IMR-90 (cell line): ENCODE results near the gene HRH2. TPM values are rescaled to one million over a fixed set of nuclear protein-coding genes. Genes with fewer than 3 reads are reported as not detected.

ENCODE experiments used
- ATAC-seq: fragments of 200-7000 bp; cut with Tn5 transposase; 2 replicates; pipeline ENCODE4 v1.9.1; 2020; ENCODE audit warnings: low read depth, mild to moderate bottlenecking, moderate library complexity
- BruUV-seq: library from RNA; stranded (reverse); fragments of 400-500 nt; replicated peaks from 2 replicates; lab custom pipeline; 2021; lab: Mats Ljungman, UMichigan
- CTCF ChIA-PET: fragments of 300-600 bp; formaldehyde crosslinking; extraction: SDS; loops from one replicate; lab custom pipeline; 2021; ENCODE audit warnings: antibody characterized with exemption; lab: Yijun Ruan, JAX
- POLR2A ChIA-PET: fragments of 300-600 bp; sonication (Branson Sonifier 250); formaldehyde crosslinking; loops from one replicate; lab custom pipeline; 2022; ENCODE audit warnings: antibody characterized with exemption; ENCODE audit not compliant: unreplicated experiment; lab: Charles Lee
- DNase-seq: peaks from one replicate; pipeline ENCODE4 v3.0.0; 2013
- H2AFZ ChIP-seq: replicated peaks from 2 replicates; pipeline ENCODE3; 2013; ENCODE audit warnings: low read length, mild to moderate bottlenecking; ENCODE audit not compliant: poor library complexity
- H2AK5ac ChIP-seq: 2 replicates; pipeline ENCODE4 v1.6.1; 2013; ENCODE audit warnings: low read depth, low read length, inconsistent platforms
- H2AK9ac ChIP-seq: replicated peaks from 2 replicates; pipeline ENCODE3; 2013; ENCODE audit warnings: mild to moderate bottlenecking, low read depth, low read length, moderate library complexity; ENCODE audit not compliant: poor library complexity
- H2BK120ac ChIP-seq: 2 replicates; pipeline ENCODE4 v1.6.1; 2013; ENCODE audit warnings: low read depth, low read length, inconsistent platforms
- H2BK15ac ChIP-seq: 3 replicates; pipeline ENCODE4 v1.6.1; 2013; ENCODE audit warnings: low read depth, low read length, inconsistent platforms
- H2BK20ac ChIP-seq: 2 replicates; pipeline ENCODE4 v1.6.1; 2013; ENCODE audit warnings: low read depth, mild to moderate bottlenecking, inconsistent platforms, low read length, moderate library complexity
- H2BK5ac ChIP-seq: 2 replicates; pipeline ENCODE4 v1.6.1; 2013; ENCODE audit warnings: mild to moderate bottlenecking, low read depth, low read length, inconsistent platforms; ENCODE audit not compliant: poor library complexity, severe bottlenecking
- H3K14ac ChIP-seq: replicated peaks from 2 replicates; pipeline ENCODE4 v1.6.1; 2013; ENCODE audit warnings: low read depth, low read length, inconsistent platforms
- H3K18ac ChIP-seq: 2 replicates; pipeline ENCODE4 v1.6.1; 2013; ENCODE audit warnings: low read depth, low read length, control low read depth
- H3K23ac ChIP-seq: 2 replicates; pipeline ENCODE4 v1.6.1; 2013; ENCODE audit warnings: low read depth, low read length, inconsistent platforms
- H3K27ac ChIP-seq: 2 replicates; pipeline ENCODE4 v1.5.1; 2013; ENCODE audit warnings: mild to moderate bottlenecking, control low read depth, low read length; ENCODE audit not compliant: insufficient read depth
- H3K27me3 ChIP-seq: 2 replicates; pipeline ENCODE4 v1.6.1; 2013; ENCODE audit warnings: low read length; ENCODE audit not compliant: control insufficient read depth, insufficient read depth
- H3K36me3 ChIP-seq: 2 replicates; pipeline ENCODE4 v1.6.1; 2013; ENCODE audit warnings: low read length, mixed read lengths; ENCODE audit not compliant: control insufficient read depth, insufficient read depth
- H3K4ac ChIP-seq: 2 replicates; pipeline ENCODE4 v1.6.1; 2013; ENCODE audit warnings: low read depth, low read length, inconsistent platforms
- H3K4me1 ChIP-seq: 2 replicates; pipeline ENCODE4 v1.6.1; 2013; ENCODE audit warnings: low read length, mixed read lengths; ENCODE audit not compliant: control insufficient read depth, insufficient read depth
- H3K4me2 ChIP-seq: 2 replicates; pipeline ENCODE4 v1.6.1; 2013; ENCODE audit warnings: low read depth, mild to moderate bottlenecking, control low read depth, low read length, moderate library complexity
- H3K4me3 ChIP-seq: 2 replicates; pipeline ENCODE4 v1.5.1; 2013; ENCODE audit warnings: low read depth, mild to moderate bottlenecking, control low read depth, low read length, moderate library complexity; ENCODE audit not compliant: insufficient read depth
- H3K56ac ChIP-seq: 2 replicates; pipeline ENCODE4 v1.6.1; 2013; ENCODE audit warnings: low read length, inconsistent platforms; ENCODE audit not compliant: insufficient read depth; ENCODE audit errors: extremely low read depth
- H3K79me1 ChIP-seq, 2 experiments: 2 replicates each; pipeline ENCODE4 v1.6.1; 2013; ENCODE audit warnings: low read length in 2 of 2, inconsistent platforms in 1 of 2, low read depth in 1 of 2
- H3K9ac ChIP-seq: 2 replicates; pipeline ENCODE4 v1.6.1; 2013; ENCODE audit warnings: low read depth, low read length, control low read depth
- H3K9me1 ChIP-seq: 2 replicates; pipeline ENCODE4 v1.6.1; 2013; ENCODE audit warnings: low read length, inconsistent platforms; ENCODE audit not compliant: insufficient read depth
- H3K9me3 ChIP-seq: 2 replicates; pipeline ENCODE4 v1.6.1; 2013; ENCODE audit warnings: low read length; ENCODE audit not compliant: control insufficient read depth, insufficient read depth
- H4K20me1 ChIP-seq: 2 replicates; pipeline ENCODE4 v1.6.1; 2013; ENCODE audit warnings: low read length, inconsistent platforms; ENCODE audit not compliant: insufficient read depth
- H4K5ac ChIP-seq: 2 replicates; pipeline ENCODE4 v1.6.1; 2013; ENCODE audit warnings: mild to moderate bottlenecking, low read depth, low read length, control low read depth
- H4K8ac ChIP-seq, 2 experiments: 2 replicates each; pipeline ENCODE4 v1.6.1; 2013; ENCODE audit warnings: low read depth in 2 of 2, low read length in 2 of 2, control low read depth in 1 of 2, inconsistent platforms in 1 of 2
- H4K91ac ChIP-seq: 2 replicates; pipeline ENCODE4 v1.6.1; 2013; ENCODE audit warnings: low read depth, low read length, inconsistent platforms; ENCODE audit not compliant: insufficient read depth
- BHLHE40 ChIP-seq: fragments of 150-350 bp; IDR thresholded peaks from 2 replicates; pipeline ENCODE4 v1.6.1; 2016; ENCODE audit warnings: mild to moderate bottlenecking, low read depth, low read length
- CEBPB ChIP-seq: IDR thresholded peaks from 2 replicates; pipeline ENCODE4 v1.6.1; 2012; ENCODE audit warnings: low read depth, low read length, improper control_type of control experiment
- CHD1 ChIP-seq: IDR thresholded peaks from 2 replicates; pipeline ENCODE4 v1.6.1; 2012; ENCODE audit warnings: low read depth, low read length, improper control_type of control experiment
- CTCF ChIP-seq: conservative IDR thresholded peaks from 2 replicates; pipeline ENCODE4 v1.5.1; 2012; ENCODE audit warnings: mild to moderate bottlenecking, low read depth, low read length, improper control_type of control experiment
- ELK1 ChIP-seq: fragments of 150-350 bp; IDR thresholded peaks from 2 replicates; pipeline ENCODE4 v1.6.1; 2016; ENCODE audit warnings: low read depth, mild to moderate bottlenecking, low read length, moderate library complexity, borderline replicate concordance
- FOS ChIP-seq: fragments of 150-350 bp; IDR thresholded peaks from 2 replicates; pipeline ENCODE4 v1.6.1; 2016; ENCODE audit warnings: low read depth, low read length
- MAFK ChIP-seq: IDR thresholded peaks from 2 replicates; pipeline ENCODE4 v1.6.1; 2012; ENCODE audit warnings: low read depth, low read length, improper control_type of control experiment
- MAZ ChIP-seq: IDR thresholded peaks from 2 replicates; pipeline ENCODE4 v1.6.1; 2012; ENCODE audit warnings: low read depth, mild to moderate bottlenecking, low read length, improper control_type of control experiment, moderate library complexity, borderline replicate concordance
- MXI1 ChIP-seq: IDR thresholded peaks from 2 replicates; pipeline ENCODE4 v1.6.1; 2012; ENCODE audit warnings: low read depth, mild to moderate bottlenecking, low read length, moderate library complexity, borderline replicate concordance
- NFE2L2 ChIP-seq: fragments of 150-350 bp; IDR thresholded peaks from 2 replicates; pipeline ENCODE4 v1.6.1; 2016; ENCODE audit warnings: low read depth, mild to moderate bottlenecking, low read length
- POLR2A ChIP-seq: IDR thresholded peaks from 2 replicates; pipeline ENCODE4 v1.6.1; 2012; ENCODE audit warnings: mild to moderate bottlenecking, low read depth, low read length
- RAD21 ChIP-seq: IDR thresholded peaks from 2 replicates; pipeline ENCODE4 v1.6.1; 2012; ENCODE audit warnings: low read length, improper control_type of control experiment
- RFX5 ChIP-seq: IDR thresholded peaks from 2 replicates; pipeline ENCODE4 v1.8.0; 2012; ENCODE audit warnings: low read depth, mild to moderate bottlenecking, low read length, moderate library complexity
- SMC3 ChIP-seq: fragments of 150-350 bp; IDR thresholded peaks from 2 replicates; pipeline ENCODE4 v1.6.1; 2016; ENCODE audit warnings: low read depth, mild to moderate bottlenecking, antibody characterized with exemption, low read length, moderate library complexity
- USF2 ChIP-seq: fragments of 150-350 bp; IDR thresholded peaks from 2 replicates; pipeline ENCODE4 v1.6.1; 2017; ENCODE audit warnings: mild to moderate bottlenecking, antibody characterized with exemption, low read length, low read depth
- WGBS, 2 experiments: methylation state at CpG; one replicate each; pipeline versions ENCODE4 v1.1.5 to v1.1.7; 2013; ENCODE audit warnings: missing lambda C conversion rate in 2 of 2; ENCODE audit not compliant: insufficient read length in 1 of 2; ENCODE audit errors: extremely low coverage in 2 of 2; 5-methylcytosine and 5-hydroxymethylcytosine counted together
- dilution Hi-C: fragments of 300-500 bp; cut with HindIII; formaldehyde crosslinking; loops from one replicate; pipeline ENCODE4 v1.14.3; 2018; ENCODE audit warnings: low sequenced_read_pairs; ENCODE audit not compliant: unreplicated experiment
- in situ Hi-C: fragments of 300-500 bp; cut with MboI; formaldehyde crosslinking; loops from 3 replicates; pipeline ENCODE4 v1.14.3; 2019; ENCODE audit warnings: low sequenced_read_pairs, inconsistent platforms, mixed read lengths
- intact Hi-C: fragments of 100-400 bp; cut with micrococcal nuclease; formaldehyde crosslinking; loops from 2 replicates; pipeline ENCODE4 v1.10.0; 2022
- polyA plus RNA-seq, 3 experiments: library from polyadenylated mRNA; depleted of rRNA; stranded (reverse); fragments of >200 nt; gene quantifications; 2 replicates each; pipeline ENCODE4 v1.2.3, GENCODE V29; 2012; ENCODE audit warnings: low replicate concordance in 1 of 3
- total RNA-seq: library from RNA; depleted of rRNA; stranded (reverse); fragments of >200 nt; gene quantifications from 2 replicates; pipeline ENCODE4 v1.2.3, GENCODE V29; 2012

Gene HRH2
- total and polyA plus RNA-seq, 2 of the 4 experiments (the other 2 are of a cell fraction): not detected

GRCh38 chr5:175715627-175716522 lies 58.0 kb downstream of the HRH2 start:
- BruUV-seq: no TSS peak
- H3K18ac ChIP-seq: no peak overlapping the region
- H3K4me3 ChIP-seq: no peak overlapping the region
- H2BK20ac ChIP-seq: no peak overlapping the region
- H3K27me3 ChIP-seq: no peaks in the 10 kb centered on the region
- POLR2A ChIA-PET: no interaction called here
- WGBS, 2 experiments: 36% methylated on average over 3 of the region's 10 CpGs; no CpG with 5 or more reads in 1 of the 2 experiments
- H4K8ac ChIP-seq: no peak overlapping the region
- H3K9me1 ChIP-seq: no peaks in the 10 kb centered on the region
- no peak overlapping the region for H3K4me2 ChIP-seq
- H3K4ac ChIP-seq: no peak overlapping the region
- peak overlapping the region; percentile 43 for H2AFZ ChIP-seq
- intact Hi-C loops: loop anchor here (5.0 kb wide), 2 partner anchors 184 to 764 kb away; no protein-coding TSS in a partner anchor
- H3K9me3 ChIP-seq: peaks cover 14% of the 10 kb centered on the region; the same call in 1 of the 2 replicates
- DNase-seq (no peak), ATAC-seq (no peak)
- H3K36me3 ChIP-seq: no peaks in the 10 kb centered on the region
- no peak overlapping the region for H3K14ac ChIP-seq
- H3K27ac ChIP-seq: no peak overlapping the region
- in situ Hi-C loops: no loop called here
- H4K5ac ChIP-seq: no peak overlapping the region
- H3K9ac ChIP-seq: no peak overlapping the region
- H3K4me1 ChIP-seq: no peaks in the 10 kb centered on the region
- no peak overlapping the region for H2BK15ac ChIP-seq
- CTCF ChIA-PET: no interaction called here
- no peak overlapping the region for H2BK120ac ChIP-seq
- H2AK9ac ChIP-seq: no peak overlapping the region
- H4K20me1 ChIP-seq: no peaks in the 10 kb centered on the region
- H3K79me1 ChIP-seq: no peaks in the 10 kb centered on the region
- dilution Hi-C loops: no loop called here
- no peak overlapping the region for H2AK5ac ChIP-seq
- H2BK5ac ChIP-seq: no peak overlapping the region
- H3K56ac ChIP-seq: no peak overlapping the region
- no peak overlapping the region for H4K91ac ChIP-seq
- no peak overlapping the region for H3K23ac ChIP-seq
- TF ChIP-seq FOS (no peak), BHLHE40 (no peak), USF2 (no peak), MAZ (no peak), CEBPB (no peak), RFX5 (no peak), CTCF (no peak), NFE2L2 (no peak), RAD21 (no peak), POLR2A (no peak), CHD1 (no peak), MXI1 (no peak), SMC3 (no peak), ELK1 (no peak), MAFK (no peak)
